GM12878 (cell line): ENCODE data around the gene ERN1. TPM values are rescaled to one million over a fixed set of nuclear protein-coding genes. Genes with fewer than 3 reads are reported as not detected.

Experiments
- ATAC-seq: fragments of 200-7000 bp; cut with Tn5 transposase; 3 replicates; pipeline ENCODE4 v1.9.1; 2020; ENCODE audit warnings: mild to moderate bottlenecking, moderate library complexity
- BruUV-seq: library from RNA; stranded (reverse); fragments of 400-500 nt; replicated peaks from 2 replicates; lab custom pipeline; 2021; lab: Mats Ljungman, UMichigan
- CTCF ChIA-PET: fragments of 300-600 bp; sonication (Branson Sonifier 250); formaldehyde crosslinking; extraction: SDS; loops from one replicate; lab custom pipeline; 2021; ENCODE audit warnings: inconsistent platforms; lab: Yijun Ruan, JAX
- POLR2A ChIA-PET: fragments of 350-600 bp; formaldehyde crosslinking; extraction: SDS; loops from one replicate; lab custom pipeline; 2021; ENCODE audit warnings: inconsistent platforms; lab: Charles Lee
- RAD21 ChIA-PET: fragments of 300-600 bp; sonication (Branson Sonifier 250); formaldehyde crosslinking; loops from one replicate; lab custom pipeline; 2023; ENCODE audit warnings: antibody characterized with exemption; ENCODE audit not compliant: unreplicated experiment; lab: Charles Lee
- SMC1A ChIA-PET: fragments of 300-600 bp; sonication (Branson Sonifier 250); formaldehyde crosslinking; loops from one replicate; lab custom pipeline; 2023; ENCODE audit not compliant: unreplicated experiment, uncharacterized antibody; lab: Charles Lee
- DNase-seq: peaks from one replicate; pipeline ENCODE4 v3.0.0-alpha.2; 2011; ENCODE audit warnings: low read depth, low spot score
- FAIRE-seq: peaks from 3 replicates; lab custom pipeline; 2011; peaks lifted over from hg19 to GRCh38; lab: Jason Lieb, UNC
- H2AFZ ChIP-seq: 2 replicates; pipeline ENCODE4 v1.6.0; 2011; ENCODE audit warnings: low read depth, low read length, control low read depth; ENCODE audit not compliant: control insufficient read depth
- H3K27ac ChIP-seq: 2 replicates; pipeline ENCODE4 v1.5.1; 2011; ENCODE audit warnings: control low read depth; ENCODE audit not compliant: control insufficient read depth, insufficient read depth
- H3K27me3 ChIP-seq, 2 experiments: replicated peaks in 1 of 2; 2 replicates each; pipeline versions ENCODE4 v1.6.0 to v1.6.1; 2011; ENCODE audit warnings: low read length in 1 of 2; ENCODE audit not compliant: control insufficient read depth in 2 of 2, insufficient read depth in 2 of 2
- H3K36me3 ChIP-seq, 2 experiments: 2 replicates each; pipeline ENCODE4 v1.5.1; 2011; ENCODE audit warnings: low read length in 1 of 2; ENCODE audit not compliant: control insufficient read depth in 2 of 2, insufficient read depth in 2 of 2
- H3K4me1 ChIP-seq: 2 replicates; pipeline ENCODE4 v1.6.1; 2011; ENCODE audit warnings: mild to moderate bottlenecking, low read length, moderate library complexity, mixed read lengths; ENCODE audit not compliant: control insufficient read depth, insufficient read depth
- H3K4me2 ChIP-seq: 2 replicates; pipeline ENCODE4 v1.6.0; 2011; ENCODE audit warnings: control low read depth; ENCODE audit not compliant: control insufficient read depth, insufficient read depth
- H3K4me3 ChIP-seq: fragments of 200-600 bp; sonication (generic); 2 replicates; pipeline ENCODE4 v1.5.1; 2016
- H3K79me2 ChIP-seq: 2 replicates; pipeline ENCODE4 v1.6.0; 2011; ENCODE audit warnings: low read length; ENCODE audit not compliant: control insufficient read depth, insufficient read depth
- H3K9ac ChIP-seq: 2 replicates; pipeline ENCODE4 v1.8.0; 2011; ENCODE audit warnings: low read length, control low read depth, mixed read lengths; ENCODE audit not compliant: control insufficient read depth, insufficient read depth
- H3K9me3 ChIP-seq: replicated peaks from 3 replicates; pipeline ENCODE4 v1.5.1; 2011; ENCODE audit warnings: mild to moderate bottlenecking, low read length; ENCODE audit not compliant: control insufficient read depth, insufficient read depth
- H4K20me1 ChIP-seq: 2 replicates; pipeline ENCODE4 v1.6.0; 2011; ENCODE audit not compliant: control insufficient read depth, insufficient read depth
- ASH2L ChIP-seq: fragments of 300-600, 200-600 bp; sonication (generic); IDR thresholded peaks from 2 replicates; pipeline ENCODE4 v1.6.1; 2017; ENCODE audit warnings: low read depth, mild to moderate bottlenecking, borderline replicate concordance
- ATF2 ChIP-seq: IDR thresholded peaks from 2 replicates; pipeline ENCODE4 v1.6.1; 2012; ENCODE audit warnings: low read length, inconsistent platforms
- CBX3 ChIP-seq: fragments of 200-600 bp; sonication (generic); IDR thresholded peaks from 2 replicates; pipeline ENCODE4 v1.6.1; 2016; ENCODE audit warnings: low read depth, borderline replicate concordance
- EP300 ChIP-seq, 2 experiments: fragments of 150-350 bp in 1 of 2; IDR thresholded peaks; 2 replicates each; pipeline ENCODE4 v1.6.1; 2011 to 2012; ENCODE audit warnings: low read depth in 2 of 2, low read length in 2 of 2, borderline replicate concordance in 1 of 2, improper control_type of control experiment in 1 of 2, inconsistent platforms in 1 of 2; ENCODE audit not compliant: control insufficient read depth in 1 of 2
- FOS ChIP-seq: IDR thresholded peaks from 3 replicates; pipeline ENCODE4 v1.6.1; 2011; ENCODE audit warnings: borderline replicate concordance; ENCODE audit not compliant: insufficient read length; ENCODE audit errors: extremely low read depth
- PML ChIP-seq: IDR thresholded peaks from 2 replicates; pipeline ENCODE4 v1.6.1; 2012; ENCODE audit warnings: low read length, inconsistent platforms
- POLR2A ChIP-seq: IDR thresholded peaks from 2 replicates; pipeline ENCODE4 v1.6.1; 2011; ENCODE audit warnings: low read depth, mild to moderate bottlenecking, low read length
- POU2F2 ChIP-seq: IDR thresholded peaks from 3 replicates; pipeline ENCODE4 v1.6.1; 2011; ENCODE audit warnings: low read depth, mild to moderate bottlenecking, low read length, borderline replicate concordance
- RUNX3 ChIP-seq: IDR thresholded peaks from 2 replicates; pipeline ENCODE4 v1.6.1; 2012; ENCODE audit warnings: low read length, inconsistent platforms
- SP1 ChIP-seq: IDR thresholded peaks from one replicate; pipeline ENCODE4 v1.6.1; 2011; ENCODE audit warnings: low read depth, low read length
- STAT1 ChIP-seq: fragments of 450-650 bp; conservative IDR thresholded peaks from 2 replicates; pipeline ENCODE4 v1.6.1; 2014; ENCODE audit warnings: antibody characterized with exemption, mild to moderate bottlenecking
- USF2 ChIP-seq: IDR thresholded peaks from 2 replicates; pipeline ENCODE4 v1.6.1; 2011; ENCODE audit warnings: low read depth, low read length, improper control_type of control experiment, borderline replicate concordance
- ZBED1 ChIP-seq: IDR thresholded peaks from 2 replicates; pipeline ENCODE4 v1.6.1; 2016; ENCODE audit warnings: borderline replicate concordance
- WGBS: methylation state at CpG from one replicate; pipeline ENCODE4 v1.1.6; 2016; ENCODE audit warnings: low lambda C conversion rate; ENCODE audit not compliant: insufficient replicate concordance, insufficient coverage; ENCODE audit errors: missing lambda C conversion rate; 5-methylcytosine and 5-hydroxymethylcytosine counted together
- in situ Hi-C: fragments of 300-500 bp; cut with MboI; formaldehyde crosslinking; loops from 9 replicates; pipeline ENCODE4 v1.14.3; 2018; ENCODE audit warnings: mixed read lengths
- intact Hi-C: fragments of 100-400 bp; cut with micrococcal nuclease; formaldehyde crosslinking; loops from one replicate; pipeline ENCODE4 v1.14.2; 2022; ENCODE audit not compliant: unreplicated experiment
- polyA plus RNA-seq, 11 experiments: library from polyadenylated mRNA; depleted of rRNA in 4 of 11; unstranded in 6 of 11; stranded (reverse) in 5 of 11; fragments of >200 nt; fragmentation: Nextera tagmentation in 4 of 11; fragmentation: Illumina TruSeq in 1 of 11; extraction: Ambion mirVana in 4 of 11; extraction: Trizol in 1 of 11; gene quantifications; 1 replicate in 1 of 11; 2 replicates in 10 of 11; pipeline versions ENCODE4 v1.2.1 to v1.2.3, GENCODE V29; 2011 to 2016; ENCODE audit warnings: inconsistent platforms in 2 of 11, missing spikeins in 2 of 11, low read depth in 1 of 11
- total RNA-seq, 4 experiments: library from RNA; depleted of rRNA in 3 of 4; stranded (reverse); fragments of >200 nt in 3 of 4; fragmentation: Illumina TruSeq in 1 of 4; extraction: Trizol in 1 of 4; gene quantifications; 2 replicates each; pipeline versions ENCODE4 v1.2.1 to v1.2.3, GENCODE V29; 2013 to 2021

Gene ERN1
- total and polyA plus RNA-seq, 10 of the 15 experiments (the other 5 are each of a cell fraction or from before 2014, with no cell fraction given): 2.6 to 19.2 (median 7.6) TPM

GRCh38 chr17:64003526-64004121 is 126.3 kb downstream of the ERN1 start:
- H3K36me3 ChIP-seq: peaks cover 8 to 20% of the 10 kb centered on the region in 2 experiments; a peak in 3 of 4 replicates
- in situ Hi-C loops (no loop called here), intact Hi-C loops (no loop called here)
- DNase-seq: no peak
- no peaks in the 10 kb centered on the region for H3K9me3 ChIP-seq
- H2AFZ ChIP-seq: no peak overlapping the region
- TF ChIP-seq PML: no peak
- no peak for TF ChIP-seq ZBED1
- H3K9ac ChIP-seq: no peak overlapping the region
- ATAC-seq: no peak
- ChIA-PET CTCF (interaction anchor here (1.2 kb wide), 1 partner anchor 13 kb away, joined by 5 read pairs; no protein-coding TSS in a partner anchor), RAD21 (no interaction called here), SMC1A (no interaction called here), POLR2A (no interaction called here)
- no peak overlapping the region for H3K4me3 ChIP-seq
- no peaks in the 10 kb centered on the region for H3K27me3 ChIP-seq
- no TSS peak for BruUV-seq
- no peak for FAIRE-seq
- whole genome bisulfite sequencing: 74% methylated on average over 12 of the region's 13 CpGs
- no peak overlapping the region for H3K4me2 ChIP-seq
- H3K27ac ChIP-seq: no peak overlapping the region
- no peaks in the 10 kb centered on the region for H4K20me1 ChIP-seq
- H3K4me1 ChIP-seq: no peaks in the 10 kb centered on the region
- no peaks in the 10 kb centered on the region for H3K79me2 ChIP-seq

- CTCF ChIA-PET: interaction anchor here (1.4 kb wide), 1 partner anchor 12 kb away, joined by 3 read pairs; no protein-coding TSS in a partner anchor
- DNase-seq (no peak), FAIRE-seq (no peak), ATAC-seq (no peak)
- Histone ChIP-seq H2AFZ (no peak overlapping the region), H3K4me2 (no peak overlapping the region), H3K27ac (no peak overlapping the region), H3K27me3 (peaks cover 0 to 1% of the 10 kb centered on the region in 2 experiments; a peak in 2 of 4 replicates), H3K79me2 (no peaks in the 10 kb centered on the region), H3K9me3 (no peaks in the 10 kb centered on the region), H3K9ac (no peak overlapping the region)
- BruUV-seq: no TSS peak
- SMC1A ChIA-PET: no interaction called here
- intact Hi-C loops: no loop called here
- no peak for TF ChIP-seq SP1
- no peak for TF ChIP-seq STAT1
- no peak; the same call in 1 of the 2 replicates for TF ChIP-seq POLR2A
- no peak for TF ChIP-seq ATF2
- TF ChIP-seq EP300 (IDR thresholded peaks at IDR 0.05; ENCODE audit: borderline replicate concordance in 1 of 2, control insufficient read depth in 1 of 2, low read depth in 2 of 2, low read length in 2 of 2): no peak
- no peak for TF ChIP-seq PML
- TF ChIP-seq RUNX3: no peak
- no peak for TF ChIP-seq CBX3
- no peak for TF ChIP-seq FOS
- no peak for TF ChIP-seq USF2
- no peak for TF ChIP-seq ASH2L
- TF ChIP-seq POU2F2: no peak
- TF ChIP-seq, all 136 proteins: peak for 0
- in situ Hi-C loops: no loop called here
- Histone ChIP-seq H3K36me3 (peaks cover 8 to 17% of the 10 kb centered on the region in 2 experiments; a peak in 3 of 4 replicates), H4K20me1 (no peaks in the 10 kb centered on the region), H3K4me1 (peaks cover 2% of the 10 kb centered on the region), H3K4me3 (no peak overlapping the region)
- POLR2A ChIA-PET: no interaction called here
- 86% methylated on average over 22 of the region's 22 CpGs for WGBS
- RAD21 ChIA-PET: no interaction called here
Measured at GRCh38 chr17:64002658-64003525, 127.1 kb downstream of the ERN1 start.
